A673 (cell line): ENCODE data around the gene WNT3. TPM values are rescaled to one million over a fixed set of nuclear protein-coding genes. Genes with fewer than 3 reads are reported as not detected.

Source experiments
- BruUV-seq: library from RNA; stranded (reverse); fragments of 400-500 nt; replicated peaks from 2 replicates; lab custom pipeline; 2021; lab: Mats Ljungman, UMichigan
- CTCF ChIA-PET: fragments of 300-600 bp; sonication (Branson Sonifier 250); formaldehyde crosslinking; loops from one replicate; lab custom pipeline; 2022; ENCODE audit warnings: antibody characterized with exemption; lab: Charles Lee
- POLR2A ChIA-PET: fragments of 300-600 bp; sonication (Branson Sonifier 250); formaldehyde crosslinking; loops from one replicate; lab custom pipeline; 2022; ENCODE audit warnings: antibody characterized with exemption; ENCODE audit not compliant: low non-redundant PET; lab: Charles Lee
- DNase-seq: peaks from one replicate; pipeline ENCODE4 v3.0.0-alpha.2; 2015; ENCODE audit warnings: low spot score
- H3K27ac ChIP-seq: fragments of 200-600 bp; sonication (generic); 2 replicates; pipeline ENCODE4 v1.5.1; 2016; ENCODE audit warnings: mixed run types, low read depth, mild to moderate bottlenecking, mixed read lengths, antibody characterized with exemption, low read length; ENCODE audit not compliant: poor library complexity, severe bottlenecking
- H3K27me3 ChIP-seq: fragments of 200-600 bp; sonication (generic); replicated peaks from 2 replicates; pipeline ENCODE4 v1.6.1; 2017; ENCODE audit warnings: mixed run types, low read depth, mild to moderate bottlenecking, mixed read lengths, antibody characterized with exemption, low read length; ENCODE audit not compliant: insufficient read depth, poor library complexity
- H3K36me3 ChIP-seq: fragments of 200-600 bp; sonication (generic); 2 replicates; pipeline ENCODE4 v1.6.1; 2016; ENCODE audit warnings: mixed run types, mild to moderate bottlenecking, mixed read lengths, antibody characterized with exemption, low read length; ENCODE audit not compliant: insufficient read depth, poor library complexity, severe bottlenecking
- H3K4me1 ChIP-seq: fragments of 200-600 bp; sonication (generic); 2 replicates; pipeline ENCODE4 v1.6.1; 2017; ENCODE audit warnings: mixed run types, mild to moderate bottlenecking, mixed read lengths, antibody characterized with exemption, low read length; ENCODE audit not compliant: insufficient read depth, poor library complexity, severe bottlenecking
- H3K4me3 ChIP-seq: fragments of 200-600 bp; sonication (generic); 2 replicates; pipeline ENCODE4 v1.5.1; 2016; ENCODE audit warnings: low read depth, mixed run types, mild to moderate bottlenecking, mixed read lengths, low read length; ENCODE audit not compliant: poor library complexity, severe bottlenecking
- H3K9me3 ChIP-seq: fragments of 200-600 bp; sonication (generic); 2 replicates; pipeline ENCODE4 v1.6.1; 2016; ENCODE audit warnings: mixed run types, low read depth, mild to moderate bottlenecking, mixed read lengths, antibody characterized with exemption, low read length; ENCODE audit not compliant: poor library complexity, severe bottlenecking
- EZH2 ChIP-seq: fragments of 200-600 bp; sonication (generic); IDR thresholded peaks from 2 replicates; pipeline ENCODE4 v1.6.1; 2017; ENCODE audit warnings: borderline replicate concordance, low read depth, mild to moderate bottlenecking, mixed read lengths, antibody characterized with exemption, low read length; ENCODE audit not compliant: poor library complexity, severe bottlenecking
- intact Hi-C: fragments of 100-400 bp; cut with micrococcal nuclease; formaldehyde crosslinking; loops from one replicate; pipeline ENCODE4 v1.10.0; 2022; ENCODE audit not compliant: unreplicated experiment
- total RNA-seq: library from RNA; stranded (reverse); gene quantifications from 2 replicates; pipeline ENCODE4 v1.2.3, GENCODE V29; 2021
- TF ChIP-seq, protein P1 (sequence below): fragments of 300-800, 200-600 bp; sonication (generic); conservative IDR thresholded peaks from 2 replicates; pipeline ENCODE4 v1.5.1; 2017; ENCODE audit warnings: low read depth, mild to moderate bottlenecking, antibody characterized with exemption, low read length, moderate library complexity, mixed read lengths

The WNT3 gene
- total RNA-seq, 1 experiment from 2014 or later, result 1.3 TPM

DNA sequence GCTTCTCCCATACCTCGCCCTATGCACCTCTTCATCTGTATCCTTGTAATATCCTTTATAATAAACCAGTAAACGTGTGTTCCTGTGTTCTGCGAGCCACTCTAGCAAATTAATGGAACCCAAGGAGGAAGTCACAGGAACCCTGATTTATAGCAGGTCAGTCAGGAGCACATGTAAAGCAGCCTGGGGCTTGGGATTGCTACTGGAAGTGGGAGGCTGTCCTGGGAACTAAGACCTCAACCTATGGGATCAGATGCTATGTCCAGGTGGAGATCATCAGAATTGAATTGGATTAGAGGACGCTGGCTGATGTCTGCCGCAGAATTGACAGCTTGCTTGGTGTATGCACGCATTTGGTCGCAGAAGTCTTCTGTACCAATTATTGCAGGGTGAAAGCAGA, 15.7 kb downstream of the WNT3 start:
- BruUV-seq, result no TSS peak

GRCh38 chr17:46800573-46800972, 17.9 kb downstream of the WNT3 start:
- CTCF ChIA-PET, result no interaction called here
- H3K27me3 ChIP-seq, result no peaks in the 10 kb centered on the region
- intact Hi-C loops, result no loop called here
- TF ChIP-seq, protein P1, sequence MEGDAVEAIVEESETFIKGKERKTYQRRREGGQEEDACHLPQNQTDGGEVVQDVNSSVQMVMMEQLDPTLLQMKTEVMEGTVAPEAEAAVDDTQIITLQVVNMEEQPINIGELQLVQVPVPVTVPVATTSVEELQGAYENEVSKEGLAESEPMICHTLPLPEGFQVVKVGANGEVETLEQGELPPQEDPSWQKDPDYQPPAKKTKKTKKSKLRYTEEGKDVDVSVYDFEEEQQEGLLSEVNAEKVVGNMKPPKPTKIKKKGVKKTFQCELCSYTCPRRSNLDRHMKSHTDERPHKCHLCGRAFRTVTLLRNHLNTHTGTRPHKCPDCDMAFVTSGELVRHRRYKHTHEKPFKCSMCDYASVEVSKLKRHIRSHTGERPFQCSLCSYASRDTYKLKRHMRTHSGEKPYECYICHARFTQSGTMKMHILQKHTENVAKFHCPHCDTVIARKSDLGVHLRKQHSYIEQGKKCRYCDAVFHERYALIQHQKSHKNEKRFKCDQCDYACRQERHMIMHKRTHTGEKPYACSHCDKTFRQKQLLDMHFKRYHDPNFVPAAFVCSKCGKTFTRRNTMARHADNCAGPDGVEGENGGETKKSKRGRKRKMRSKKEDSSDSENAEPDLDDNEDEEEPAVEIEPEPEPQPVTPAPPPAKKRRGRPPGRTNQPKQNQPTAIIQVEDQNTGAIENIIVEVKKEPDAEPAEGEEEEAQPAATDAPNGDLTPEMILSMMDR, result no peak
- TF ChIP-seq EZH2, result no peak
- H3K9me3 ChIP-seq, result no peaks in the 10 kb centered on the region
- POLR2A ChIA-PET, result no interaction called here
- DNase-seq, result no peak
- H3K4me1 ChIP-seq, result no peaks in the 10 kb centered on the region
- no peak overlapping the region for H3K27ac ChIP-seq
- BruUV-seq, result no TSS peak
- no peak overlapping the region for H3K4me3 ChIP-seq
- H3K36me3 ChIP-seq, result no peaks in the 10 kb centered on the region

More for the DNA sequence above, 15.7 kb downstream of the WNT3 start:
- no peaks in the 10 kb centered on the region for H3K36me3 ChIP-seq
- TF ChIP-seq, protein P1, result no peak
- no peak for TF ChIP-seq EZH2
- ChIA-PET POLR2A (no interaction called here), CTCF (no interaction called here)
- no peak overlapping the region for H3K27ac ChIP-seq
- intact Hi-C loops, result no loop called here
- no peak overlapping the region for H3K4me3 ChIP-seq
- no peaks in the 10 kb centered on the region for H3K27me3 ChIP-seq
- no peak for DNase-seq
- H3K4me1 ChIP-seq, result no peaks in the 10 kb centered on the region
- H3K9me3 ChIP-seq, result no peaks in the 10 kb centered on the region

GRCh38 chr17:46796956-46797530, 21.4 kb downstream of the WNT3 start:
- DNase-seq, result no peak
- no peaks in the 10 kb centered on the region for H3K36me3 ChIP-seq
- ChIA-PET CTCF (interaction anchor here (0.9 kb wide), 1 partner anchor 588 kb away, joined by 3 read pairs; no protein-coding TSS in a partner anchor), POLR2A (no interaction called here)
- no peaks in the 10 kb centered on the region for H3K27me3 ChIP-seq
- H3K4me1 ChIP-seq, result no peaks in the 10 kb centered on the region
- BruUV-seq, result no TSS peak
- no peak for TF ChIP-seq EZH2
- TF ChIP-seq, protein P1, result no peak
- H3K9me3 ChIP-seq, result no peaks in the 10 kb centered on the region
- H3K27ac ChIP-seq, result no peak overlapping the region
- intact Hi-C loops, result no loop called here
- no peak overlapping the region for H3K4me3 ChIP-seq
